ENCODE measurements around the gene CALHM1. TPM values are rescaled to one million over a fixed set of nuclear protein-coding genes. Genes with fewer than 3 reads are reported as not detected.

Gene CALHM1
- total and polyA plus RNA-seq, 2 of the 8 experiments (the other 6 are each of a cell fraction or from before 2014, with no cell fraction given) = 0.29 to 0.34 TPM

DNA sequence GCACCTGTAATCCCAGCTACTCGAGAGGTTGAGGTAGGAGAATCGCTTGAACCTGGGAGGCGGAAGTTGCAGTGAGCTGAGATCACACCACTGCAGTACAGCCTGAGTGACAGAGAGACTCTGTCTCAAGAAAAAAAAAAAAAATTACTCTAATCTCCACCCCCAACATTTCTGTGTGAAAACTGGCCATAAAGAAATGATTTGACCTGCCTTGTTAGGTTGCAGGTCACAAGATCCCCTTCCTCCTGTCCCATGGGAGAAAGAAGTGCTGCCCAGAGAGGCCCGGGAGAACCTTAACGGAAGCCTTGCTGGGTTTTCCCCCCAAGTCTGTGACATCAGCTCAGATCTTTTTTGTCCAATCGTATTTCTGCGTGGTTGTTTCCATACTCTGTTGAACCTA lies 8.7 kb upstream of the CALHM1 start:
- Histone ChIP-seq H3K9me3 (ENCODE audit: insufficient read depth in 2 of 2, low read depth in 1 of 2, low read length in 1 of 2) (no peaks in the 10 kb centered on the region), H4K91ac (replicated peaks; ENCODE audit: insufficient read length, low read length) (no peak overlapping the region), H3K27me3 (replicated peaks in 1 of 4; ENCODE audit: control insufficient read depth in 3 of 4, extremely low read depth in 1 of 4, insufficient read depth in 3 of 4, low read length in 3 of 4) (no peaks in the 10 kb centered on the region), H4K20me1 (replicated peaks in 1 of 2; ENCODE audit: control insufficient read depth in 1 of 2, insufficient read depth in 2 of 2, low read length in 2 of 2) (no peaks in the 10 kb centered on the region), H2BK12ac (ENCODE audit: low read depth, low read length) (no peak overlapping the region), H3K4me1 (replicated peaks in 1 of 4; ENCODE audit: control insufficient read depth in 3 of 4, insufficient read depth in 4 of 4, low read length in 3 of 4) (peaks cover 0 to 10% (median 2%) of the 10 kb centered on the region in 4 experiments; a peak in 1 of 7 replicates), H3K4me3 (ENCODE audit: extremely low read depth in 1 of 4, insufficient read depth in 2 of 4, low read depth in 3 of 4, low read length in 4 of 4) (no peak overlapping the region), H3K18ac (ENCODE audit: extremely low read depth, low read length) (no peak overlapping the region), H4K8ac (ENCODE audit: extremely low read depth, insufficient read depth, low read length) (no peak overlapping the region), H3K23ac (ENCODE audit: insufficient read length) (no peak overlapping the region), H4K5ac (ENCODE audit: insufficient read length, low read depth, low read length) (no peak overlapping the region), H3K14ac (ENCODE audit: insufficient read length) (no peak overlapping the region), H3K4me2 (ENCODE audit: insufficient read depth in 1 of 2, low read depth in 2 of 2, low read length in 2 of 2) (no peak overlapping the region), H3K27ac (ENCODE audit: low read depth, low read length) (no peak overlapping the region), H3K36me3 (ENCODE audit: control insufficient read depth in 2 of 4, insufficient read depth in 4 of 4, low read length in 3 of 4) (no peaks in the 10 kb centered on the region), H3K9ac (replicated peaks in 1 of 4; ENCODE audit: extremely low read depth in 1 of 4, low read depth in 3 of 4, low read length in 3 of 4) (no peak overlapping the region), H3K4ac (replicated peaks; ENCODE audit: insufficient read length, low read depth, low read length) (no peak overlapping the region), H2AK5ac (ENCODE audit: low read depth, low read length) (no peak overlapping the region), H3K23me2 (ENCODE audit: low read depth, low read length) (no peaks in the 10 kb centered on the region; the same call in 1 of the 2 replicates), H2BK120ac (replicated peaks; ENCODE audit: low read depth, low read length) (no peak overlapping the region), H2BK5ac (ENCODE audit: low read depth, low read length) (no peak overlapping the region), H3K56ac (replicated peaks; ENCODE audit: insufficient read length, low read depth, low read length) (no peak overlapping the region), H3K79me1 (ENCODE audit: low read depth, low read length) (no peaks in the 10 kb centered on the region), H2AFZ (ENCODE audit: low read length) (no peak overlapping the region), H3K79me2 (ENCODE audit: control insufficient read depth in 1 of 2, insufficient read depth in 2 of 2, low read length in 2 of 2) (no peaks in the 10 kb centered on the region), H2BK15ac (ENCODE audit: low read length) (no peak overlapping the region), H2BK20ac (ENCODE audit: low read length) (no peak overlapping the region)
- DNase-seq (ENCODE audit: low read depth in 1 of 2, low spot score in 2 of 2) (no peak), FAIRE-seq (no peak)
- TF ChIP-seq JUN (IDR thresholded peaks at IDR 0.05; ENCODE audit: low read depth, low read length) (no peak), POU5F1 (IDR thresholded peaks at IDR 0.05; ENCODE audit: low read depth, low read length) (no peak), RNF2 (IDR thresholded peaks at IDR 0.05; ENCODE audit: borderline replicate concordance, low read depth, low read length, missing control alignments, poor library complexity, severe bottlenecking) (no peak), ATF3 (IDR thresholded peaks at IDR 0.05; ENCODE audit: insufficient read depth, low read depth, low read length) (no peak), KDM1A (IDR thresholded peaks at IDR 0.05; ENCODE audit: borderline replicate concordance, low read length) (no peak), EP300 (IDR thresholded peaks at IDR 0.05; ENCODE audit: borderline replicate concordance in 1 of 2, low read depth in 2 of 2, low read length in 2 of 2) (no peak)
- POLR2A ChIA-PET (ENCODE audit: partially characterized antibody) = no interaction called here
- CTCF ChIA-PET (ENCODE audit: partially characterized antibody) = interaction anchor here (2.9 kb wide), 1 partner anchor 9 kb away, joined by 23 read pairs; no protein-coding TSS in a partner anchor
- WGBS, 2 experiments (ENCODE audit: extremely low coverage in 1 of 2, insufficient coverage in 1 of 2, insufficient read length in 1 of 2, insufficient replicate concordance in 2 of 2, low coverage in 1 of 2, low lambda C conversion rate in 2 of 2, missing lambda C conversion rate in 1 of 2) = 85% methylated on average over 7 of the region's 7 CpGs; no CpG with 5 or more reads in 1 of the 2 experiments

Measured in H1 (cell line).